ENCODE results near the gene NQO2.
"Not testable (repeated sequence)": the region's sequence is repeated elsewhere in the genome, so short reads cannot be mapped to it uniquely, and the experiment has no call there.

- not testable (repeated sequence) for TF ChIP-seq EP300 (conservative IDR thresholded peaks at IDR 0.05; ENCODE audit: poor library complexity, severe bottlenecking)
- TF ChIP-seq, protein P1, sequence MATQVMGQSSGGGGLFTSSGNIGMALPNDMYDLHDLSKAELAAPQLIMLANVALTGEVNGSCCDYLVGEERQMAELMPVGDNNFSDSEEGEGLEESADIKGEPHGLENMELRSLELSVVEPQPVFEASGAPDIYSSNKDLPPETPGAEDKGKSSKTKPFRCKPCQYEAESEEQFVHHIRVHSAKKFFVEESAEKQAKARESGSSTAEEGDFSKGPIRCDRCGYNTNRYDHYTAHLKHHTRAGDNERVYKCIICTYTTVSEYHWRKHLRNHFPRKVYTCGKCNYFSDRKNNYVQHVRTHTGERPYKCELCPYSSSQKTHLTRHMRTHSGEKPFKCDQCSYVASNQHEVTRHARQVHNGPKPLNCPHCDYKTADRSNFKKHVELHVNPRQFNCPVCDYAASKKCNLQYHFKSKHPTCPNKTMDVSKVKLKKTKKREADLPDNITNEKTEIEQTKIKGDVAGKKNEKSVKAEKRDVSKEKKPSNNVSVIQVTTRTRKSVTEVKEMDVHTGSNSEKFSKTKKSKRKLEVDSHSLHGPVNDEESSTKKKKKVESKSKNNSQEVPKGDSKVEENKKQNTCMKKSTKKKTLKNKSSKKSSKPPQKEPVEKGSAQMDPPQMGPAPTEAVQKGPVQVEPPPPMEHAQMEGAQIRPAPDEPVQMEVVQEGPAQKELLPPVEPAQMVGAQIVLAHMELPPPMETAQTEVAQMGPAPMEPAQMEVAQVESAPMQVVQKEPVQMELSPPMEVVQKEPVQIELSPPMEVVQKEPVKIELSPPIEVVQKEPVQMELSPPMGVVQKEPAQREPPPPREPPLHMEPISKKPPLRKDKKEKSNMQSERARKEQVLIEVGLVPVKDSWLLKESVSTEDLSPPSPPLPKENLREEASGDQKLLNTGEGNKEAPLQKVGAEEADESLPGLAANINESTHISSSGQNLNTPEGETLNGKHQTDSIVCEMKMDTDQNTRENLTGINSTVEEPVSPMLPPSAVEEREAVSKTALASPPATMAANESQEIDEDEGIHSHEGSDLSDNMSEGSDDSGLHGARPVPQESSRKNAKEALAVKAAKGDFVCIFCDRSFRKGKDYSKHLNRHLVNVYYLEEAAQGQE (IDR thresholded peaks at IDR 0.05; ENCODE audit: borderline replicate concordance) = not testable (repeated sequence)
These were observed 27.5 kb upstream of the NQO2 start for GRCh38 chr6:2972219-2972487.

Data from neural cell (in vitro differentiated cells).